ENCODE measurements around the gene DRC7. TPM values are rescaled to one million over a fixed set of nuclear protein-coding genes. Genes with fewer than 3 reads are reported as not detected.

Gene DRC7
- total RNA-seq, 1 donor from 2014 or later: not detected

Other genes starting within 250 kb of the DRC7 start
- 85.4 TPM in 2 replicates for gene CIAPIN1, start 247.4 kb upstream of the DRC7 start, total RNA-seq
- 55.2 and 56.7 TPM in 2 replicates for gene COQ9, start 247.3 kb upstream of the DRC7 start, total RNA-seq
- gene POLR2C, start 232.1 kb upstream of the DRC7 start, total RNA-seq: 88.5 and 90.7 TPM in 2 replicates
- 4.2 and 4.3 TPM in 2 replicates for gene DOK4, start 208.3 kb upstream of the DRC7 start, total RNA-seq
- gene CCDC102A, start 158.2 kb upstream of the DRC7 start, total RNA-seq: 6.0 and 6.7 TPM in 2 replicates
- gene ADGRG5, start 152.2 kb upstream of the DRC7 start, total RNA-seq: 5.4 and 6.1 TPM in 2 replicates
- 3.8 and 4.8 TPM in 2 replicates for gene ADGRG1, start 66.2 kb upstream of the DRC7 start, total RNA-seq
- gene ADGRG3, start 26.5 kb upstream of the DRC7 start, total RNA-seq: not detected in 2 replicates
- gene KATNB1, start 41.0 kb downstream of the DRC7 start, total RNA-seq: 45.0 and 49.8 TPM in 2 replicates
- 0.58 and 1.7 TPM in 2 replicates for gene KIFC3, start 107.7 kb downstream of the DRC7 start, total RNA-seq

All from activated CD4-positive, alpha-beta T cell treated with anti-CD3 and anti-CD28 coated beads, Interleukin-2, amount 10 ng/mL, durations not matched to agents 24 days and 14 days (primary cell).